HUES6 (cell line): ENCODE data around the gene MFSD2A.
"Not testable (repeated sequence)": the region's sequence is repeated elsewhere in the genome, so short reads cannot be mapped to it uniquely, and the experiment has no call there.

Experiments
- H3K27ac ChIP-seq: 2 replicates; pipeline ENCODE4 v1.7.0; 2013; ENCODE audit warnings: low read depth, mild to moderate bottlenecking, low read length, inconsistent platforms
- H3K27me3 ChIP-seq: 2 replicates; pipeline ENCODE4 v1.6.1; 2013; ENCODE audit warnings: low read length; ENCODE audit not compliant: control insufficient read depth, insufficient read depth
- H3K36me3 ChIP-seq: 2 replicates; pipeline ENCODE4 v1.6.1; 2013; ENCODE audit warnings: low read length; ENCODE audit not compliant: control insufficient read depth, insufficient read depth
- H3K4me1 ChIP-seq: 2 replicates; pipeline ENCODE4 v1.6.1; 2013; ENCODE audit warnings: low read length; ENCODE audit not compliant: control insufficient read depth, insufficient read depth
- H3K4me3 ChIP-seq: 2 replicates; pipeline ENCODE4 v1.5.1; 2013; ENCODE audit warnings: low read depth, low read length
- H3K9ac ChIP-seq: one replicate; pipeline ENCODE4 v1.6.1; 2013; ENCODE audit warnings: mild to moderate bottlenecking, low read length
- H3K9me3 ChIP-seq: 2 replicates; pipeline ENCODE4 v1.6.1; 2013; ENCODE audit warnings: low read depth, low read length; ENCODE audit not compliant: control insufficient read depth, insufficient read depth

Gene MFSD2A

GRCh38 chr1:39955547-39956539 is 898 bp downstream of the MFSD2A start:
- Histone ChIP-seq H3K4me1 (peaks cover 18% of the 10 kb centered on the region), H3K27me3 (peaks cover 33% of the 10 kb centered on the region), H3K9ac (peak overlapping the region; percentile 48), H3K4me3 (peak overlapping the region; percentile 73), H3K36me3 (peaks cover 18% of the 10 kb centered on the region), H3K27ac (no peak overlapping the region), H3K9me3 (no peaks in the 10 kb centered on the region)

- H3K9ac ChIP-seq: no peak overlapping the region
- H3K4me1 ChIP-seq: peaks cover 18% of the 10 kb centered on the region
- peaks cover 18% of the 10 kb centered on the region for H3K36me3 ChIP-seq
- no peaks in the 10 kb centered on the region for H3K9me3 ChIP-seq
- H3K27ac ChIP-seq: no peak overlapping the region
- H3K27me3 ChIP-seq: peaks cover 33% of the 10 kb centered on the region
- H3K4me3 ChIP-seq: no peak overlapping the region
Observed at GRCh38 chr1:39957299-39958015, 2.5 kb downstream of the MFSD2A start.

DNA sequence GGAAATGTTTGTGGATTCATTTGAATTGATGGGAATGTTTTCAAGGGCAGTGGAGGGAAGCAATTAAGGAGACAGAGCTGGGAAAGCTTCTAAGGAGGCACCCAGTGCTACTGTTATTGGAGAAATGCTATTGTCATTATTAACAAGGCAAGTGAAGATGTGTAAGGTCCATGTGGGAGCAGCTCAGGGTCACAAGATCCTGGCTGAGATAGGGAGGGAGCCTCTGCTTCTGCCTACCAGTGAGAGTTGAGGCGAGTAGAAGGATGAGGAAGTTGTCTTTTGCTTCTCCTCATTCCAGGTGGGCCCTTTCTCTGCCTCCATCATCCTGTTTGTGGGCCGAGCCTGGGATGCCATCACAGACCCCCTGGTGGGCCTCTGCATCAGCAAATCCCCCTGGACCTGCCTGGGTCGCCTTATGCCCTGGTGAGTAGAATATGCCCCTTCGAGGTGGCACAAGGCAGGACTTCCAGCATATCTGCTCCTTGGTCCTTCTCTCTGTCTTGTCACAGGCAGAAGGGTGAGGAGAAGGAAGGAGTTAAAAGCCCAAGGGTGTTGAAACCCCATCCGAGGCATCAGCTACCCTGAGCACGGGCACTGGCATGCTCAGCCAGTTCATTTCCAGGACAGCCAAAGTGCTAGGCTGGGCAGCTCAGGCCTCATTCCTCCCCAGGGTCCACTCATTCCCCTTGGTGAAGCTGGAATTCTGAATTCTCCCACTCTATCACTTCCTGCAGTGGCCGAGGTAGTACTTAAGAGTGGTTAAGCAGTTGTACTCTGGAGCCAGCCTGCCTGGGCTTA is 3.7 kb downstream of the MFSD2A start:
- Histone ChIP-seq H3K4me3 (no peak overlapping the region), H3K27me3 (peaks cover 25% of the 10 kb centered on the region), H3K27ac (no peak overlapping the region), H3K9ac (no peak overlapping the region), H3K36me3 (peaks cover 24% of the 10 kb centered on the region), H3K4me1 (peaks cover 18% of the 10 kb centered on the region), H3K9me3 (no peaks in the 10 kb centered on the region)

DNA sequence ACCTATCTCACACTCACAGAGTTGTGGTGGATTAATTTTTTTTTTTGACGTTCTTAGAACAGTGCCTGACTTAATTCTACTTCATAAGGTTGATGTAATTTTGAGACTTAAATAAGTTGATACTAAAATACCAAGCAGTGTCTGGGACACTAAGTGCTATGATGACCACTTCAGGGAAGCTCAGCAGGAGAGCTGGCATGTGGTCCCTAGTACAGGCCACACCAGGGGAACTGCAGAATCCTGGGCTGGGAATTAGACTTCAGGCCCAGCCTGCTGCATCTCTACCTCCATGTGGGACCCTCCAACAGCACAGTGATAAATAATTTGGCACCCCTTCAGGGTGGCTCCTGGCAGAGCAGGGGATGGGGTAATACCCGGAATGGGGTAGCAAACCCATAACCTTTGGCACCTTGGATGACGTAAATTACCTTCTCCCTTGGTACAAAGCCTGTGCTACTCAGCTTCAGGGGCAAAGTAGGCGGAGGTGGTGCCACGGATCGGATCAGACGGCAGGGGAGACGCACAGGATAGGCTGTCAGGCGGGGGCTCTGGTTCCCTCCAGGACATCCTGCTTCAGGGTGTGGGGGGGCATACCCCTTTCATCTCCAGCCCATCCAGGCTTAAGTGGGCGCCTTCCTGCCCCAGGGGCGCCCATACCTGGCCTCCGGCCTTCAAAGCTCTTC is 4.8 kb downstream of the MFSD2A start:
- no peaks in the 10 kb centered on the region for H3K9me3 ChIP-seq
- H3K9ac ChIP-seq: no peak overlapping the region
- no peak overlapping the region for H3K4me3 ChIP-seq
- H3K36me3 ChIP-seq: peaks cover 25% of the 10 kb centered on the region
- H3K27me3 ChIP-seq: peaks cover 14% of the 10 kb centered on the region
- H3K4me1 ChIP-seq: peaks cover 12% of the 10 kb centered on the region
- H3K27ac ChIP-seq: no peak overlapping the region

GRCh38 chr1:39960431-39960958 is 5.5 kb downstream of the MFSD2A start:
- Histone ChIP-seq H3K27ac (no peak overlapping the region), H3K4me1 (peaks cover 7% of the 10 kb centered on the region), H3K9ac (no peak overlapping the region), H3K27me3 (peaks cover 10% of the 10 kb centered on the region), H3K4me3 (no peak overlapping the region), H3K9me3 (no peaks in the 10 kb centered on the region), H3K36me3 (peaks cover 32% of the 10 kb centered on the region)

- H3K36me3 ChIP-seq: peaks cover 46% of the 10 kb centered on the region
- no peaks in the 10 kb centered on the region for H3K9me3 ChIP-seq
- H3K4me1 ChIP-seq: no peaks in the 10 kb centered on the region
- H3K27ac ChIP-seq: no peak overlapping the region
- no peak overlapping the region for H3K4me3 ChIP-seq
- no peaks in the 10 kb centered on the region for H3K27me3 ChIP-seq
- H3K9ac ChIP-seq: no peak overlapping the region
Observed at GRCh38 chr1:39962450-39962825, 7.5 kb downstream of the MFSD2A start.

DNA sequence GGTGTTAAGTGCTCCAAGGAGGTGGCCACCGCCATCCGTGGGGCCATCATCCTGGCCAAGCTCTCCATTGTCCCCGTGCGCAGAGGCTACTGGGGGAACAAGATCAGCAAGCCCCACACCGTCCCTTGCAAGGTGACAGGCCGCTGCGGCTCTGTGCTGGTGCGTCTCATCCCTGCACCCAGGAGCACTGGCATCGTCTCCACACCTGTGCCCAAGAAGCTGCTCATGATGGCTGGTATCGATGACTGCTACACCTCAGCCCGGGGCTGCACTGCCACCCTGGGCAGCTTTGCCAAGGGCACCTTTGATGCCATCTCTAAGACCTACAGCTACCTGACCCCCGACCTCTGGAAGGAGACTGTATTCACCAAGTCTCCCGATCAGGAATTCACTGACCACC is 8.0 kb downstream of the MFSD2A start:
- H3K27ac ChIP-seq, H3K27me3 ChIP-seq, H3K9ac ChIP-seq, H3K9me3 ChIP-seq, H3K4me3 ChIP-seq, H3K4me1 ChIP-seq: not testable (repeated sequence)
- H3K36me3 ChIP-seq: peaks cover 50% of the 10 kb centered on the region

GRCh38 chr1:39964552-39964951 is 9.6 kb downstream of the MFSD2A start:
- Histone ChIP-seq H3K9me3 (no peaks in the 10 kb centered on the region), H3K27me3 (no peaks in the 10 kb centered on the region), H3K4me1 (no peaks in the 10 kb centered on the region), H3K9ac (no peak overlapping the region), H3K4me3 (no peak overlapping the region), H3K27ac (no peak overlapping the region), H3K36me3 (peaks cover 56% of the 10 kb centered on the region)

- H3K27ac ChIP-seq: no peak overlapping the region
- H3K36me3 ChIP-seq: peaks cover 57% of the 10 kb centered on the region
- no peaks in the 10 kb centered on the region for H3K9me3 ChIP-seq
- H3K4me3 ChIP-seq: no peak overlapping the region
- H3K9ac ChIP-seq: no peak overlapping the region
- H3K27me3 ChIP-seq: no peaks in the 10 kb centered on the region
- no peaks in the 10 kb centered on the region for H3K4me1 ChIP-seq
Observed at GRCh38 chr1:39965044-39965443, 10.1 kb downstream of the MFSD2A start.

- no peaks in the 10 kb centered on the region for H3K4me1 ChIP-seq
- H3K36me3 ChIP-seq: peaks cover 55% of the 10 kb centered on the region
- no peak overlapping the region for H3K27ac ChIP-seq
- no peaks in the 10 kb centered on the region for H3K9me3 ChIP-seq
- no peaks in the 10 kb centered on the region for H3K27me3 ChIP-seq
- H3K4me3 ChIP-seq: no peak overlapping the region
- H3K9ac ChIP-seq: no peak overlapping the region
Observed at GRCh38 chr1:39969048-39969447, 14.1 kb downstream of the MFSD2A start.
